Effector CD4-positive, alpha-beta T cell (primary cell): ENCODE results near the gene TH.

Source experiments
- DNase-seq: peaks from one replicate; pipeline ENCODE4 v3.0.0-alpha.2; 2020

TH gene

DNA sequence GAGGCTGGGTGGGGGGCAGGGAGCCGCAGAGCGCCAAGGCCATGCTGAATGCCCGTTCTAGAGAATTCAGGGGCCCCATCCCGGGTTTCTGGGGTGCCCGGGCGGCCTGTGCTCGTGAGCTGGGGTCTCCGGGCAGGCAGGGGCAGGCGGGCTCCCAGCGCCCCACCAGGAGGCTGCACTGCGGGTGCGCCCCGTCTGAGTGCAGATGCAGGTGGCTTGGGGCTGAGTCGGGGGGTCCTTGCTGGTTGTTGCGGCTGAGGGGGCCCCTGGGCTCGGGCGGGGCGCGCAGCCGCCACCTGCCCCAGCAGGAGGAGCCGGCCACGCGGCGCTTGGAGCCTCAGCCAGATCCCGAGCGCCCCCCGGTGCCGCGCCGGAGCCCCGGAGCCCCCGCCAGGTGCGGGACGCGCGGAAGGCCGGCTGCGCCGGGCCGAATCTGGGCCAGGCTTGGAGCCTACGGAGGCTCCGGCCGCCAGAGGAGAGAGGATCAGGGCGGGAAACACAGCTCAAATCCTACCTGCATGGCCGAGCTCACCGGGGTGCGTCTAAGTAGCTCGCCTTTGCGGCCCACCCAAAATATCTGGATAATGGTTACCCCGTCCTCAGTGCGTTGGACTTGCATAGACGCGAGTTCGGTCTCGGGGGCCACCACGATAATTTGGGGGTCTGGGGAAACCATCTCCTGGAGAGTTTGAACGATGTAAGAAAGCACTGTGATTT, 31.8 kb downstream of the TH start:
- DNase-seq: no peak

DNA sequence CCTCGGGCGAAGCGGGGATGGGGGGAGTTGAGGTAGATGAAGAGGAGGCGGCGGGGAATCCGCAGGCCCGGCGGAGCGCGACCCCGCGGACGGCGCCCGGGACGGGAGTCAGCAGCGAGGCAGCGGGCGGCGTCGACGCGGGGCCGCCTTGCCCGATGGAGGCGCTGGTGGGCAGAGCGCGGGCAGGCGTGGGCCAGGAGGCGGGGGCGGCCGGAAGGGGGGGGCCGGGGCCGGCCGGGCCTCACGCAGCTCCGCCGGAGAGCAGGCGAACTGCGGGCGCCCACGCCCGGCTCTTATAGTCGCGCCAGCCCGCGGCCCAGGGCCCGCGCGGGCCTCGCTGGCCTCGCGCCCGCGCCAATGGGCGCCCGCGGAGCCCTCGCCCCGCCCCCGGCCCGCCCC, 32.5 kb downstream of the TH start, which contains the start of gene IGF2:
Gene IGF2, minus strand, starts transcription at position 267 of the 399 bp plus-strand sequence. CDS start 3,866 bp downstream, outside the sequence.
- no peak for DNase-seq

- no peak for DNase-seq
These were observed 33.0 kb downstream of the TH start for GRCh38 chr11:2138431-2139122.

DNA sequence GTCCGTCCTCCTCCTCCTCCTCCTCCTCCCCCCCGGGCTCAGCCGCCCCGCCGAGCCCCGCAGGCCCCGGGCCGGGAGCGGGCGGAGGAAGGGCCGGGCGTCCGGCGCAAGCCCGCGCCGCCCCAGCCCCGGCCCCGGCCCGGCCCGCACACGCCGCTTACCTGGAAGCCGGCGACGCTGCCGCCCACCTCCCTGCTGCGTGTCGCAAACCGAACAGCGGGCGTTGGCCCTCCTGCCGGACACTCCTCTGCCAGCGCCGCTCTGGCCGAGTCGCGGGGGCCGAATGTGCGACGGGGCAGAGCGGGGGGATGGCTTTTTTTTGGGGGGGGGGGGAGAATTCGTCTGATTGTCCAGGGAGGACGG, 33.6 kb downstream of the TH start:
- no peak for DNase-seq

DNA sequence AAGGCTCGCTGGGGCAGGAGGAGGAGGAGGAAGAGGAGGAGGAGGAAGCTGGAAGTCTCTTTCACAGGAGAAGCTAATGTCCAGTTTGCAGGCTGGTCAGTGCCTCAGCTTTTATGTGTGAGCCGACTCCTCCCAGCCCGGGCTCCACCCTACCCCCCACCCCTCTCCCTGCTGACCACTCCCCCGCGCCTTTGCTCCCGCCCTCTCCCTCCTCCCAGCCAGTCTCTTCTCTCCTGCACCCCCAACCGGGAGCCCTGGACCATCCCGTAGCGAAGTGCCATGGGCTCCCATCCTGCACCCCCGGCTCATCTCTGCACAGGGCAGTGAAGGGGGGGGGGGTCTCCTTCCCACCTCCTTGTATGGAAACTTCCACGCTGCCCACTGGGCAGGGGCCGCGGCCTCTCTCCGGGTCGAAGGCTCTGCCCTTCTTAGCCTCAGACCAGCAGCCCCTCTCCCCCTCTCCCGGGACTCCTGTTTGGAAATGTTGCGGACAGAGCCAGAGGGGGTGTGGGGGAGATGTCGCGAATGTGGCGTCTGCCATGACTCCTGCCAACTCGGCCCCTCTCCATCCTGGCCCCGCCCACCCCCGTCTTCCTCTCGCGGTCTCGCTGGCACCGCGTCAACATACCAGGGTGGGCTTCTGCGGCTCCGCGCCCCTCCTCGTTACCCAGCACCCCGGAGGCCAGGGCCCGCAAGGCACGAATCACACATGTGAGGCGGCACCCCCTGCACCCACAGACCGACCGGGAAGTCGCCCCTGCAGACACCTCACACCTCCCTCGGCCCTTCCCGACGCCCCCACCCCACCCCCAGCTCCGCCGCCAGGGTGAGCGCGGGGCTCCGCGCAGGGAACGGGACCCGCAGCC, 34.2 kb downstream of the TH start:
- no peak for DNase-seq

- DNase-seq: no peak
These were observed 34.7 kb downstream of the TH start for GRCh38 chr11:2136952-2137201.

DNA sequence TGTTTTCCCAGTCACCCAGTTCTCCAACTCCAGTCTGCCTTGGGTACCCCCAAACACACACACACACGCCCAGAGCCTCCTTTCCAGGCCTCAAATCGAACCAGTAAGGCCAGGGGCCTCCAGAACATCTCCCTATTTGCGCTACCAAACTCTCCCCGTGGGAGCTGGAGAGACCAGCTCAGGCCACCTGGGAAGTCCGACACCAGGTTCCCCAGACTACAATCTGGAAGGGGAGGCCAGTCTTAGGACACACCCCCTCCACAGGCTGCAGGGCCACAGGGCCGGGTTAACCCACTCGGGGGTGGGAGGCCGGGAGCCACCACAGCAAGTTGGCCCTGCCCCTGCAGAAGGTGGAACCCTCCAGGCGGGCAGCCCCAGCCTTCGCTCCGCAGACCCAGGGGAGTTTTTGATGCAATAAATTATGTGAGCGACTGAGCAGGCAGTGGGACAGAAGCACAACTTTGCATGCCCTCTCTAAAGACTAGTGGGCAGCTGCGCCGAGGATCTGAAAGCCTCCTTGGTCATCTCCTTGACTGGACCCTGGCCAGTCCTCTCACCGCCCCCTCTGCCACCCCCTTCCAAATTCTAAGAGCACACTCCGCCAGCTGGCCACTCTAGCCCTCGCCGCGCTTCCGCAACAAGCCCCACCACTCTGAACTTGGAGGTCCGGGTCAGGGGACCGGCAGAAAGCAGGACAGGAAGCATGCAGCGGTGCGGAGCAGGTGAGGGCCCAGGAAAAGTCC, 35.2 kb downstream of the TH start:
- DNase-seq: no peak

DNA sequence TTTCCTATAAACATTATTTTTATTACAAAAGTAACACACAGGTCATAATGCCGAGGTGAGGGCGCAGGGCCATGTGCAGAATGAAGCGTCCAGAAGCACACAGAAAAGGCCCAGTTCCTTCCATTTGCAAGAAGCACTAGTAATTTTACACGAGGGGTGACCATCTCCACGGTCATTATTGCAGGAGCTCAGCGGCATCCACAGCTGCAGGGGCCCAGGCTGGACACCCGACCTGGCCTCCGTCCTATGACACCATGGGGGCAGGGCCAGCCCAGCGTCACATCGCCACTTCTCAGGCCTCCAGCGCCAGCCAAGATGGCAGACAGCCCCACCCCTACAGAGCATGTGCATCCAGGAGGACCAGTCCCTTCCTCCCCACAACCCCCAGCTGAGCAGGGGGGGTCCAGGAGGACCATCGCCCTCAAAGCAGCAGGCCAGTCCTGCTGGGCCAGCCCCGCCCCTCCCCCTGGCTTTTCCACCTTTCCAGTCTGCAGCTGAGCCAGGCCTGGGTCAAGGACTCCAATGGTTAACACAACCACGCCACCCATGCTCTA, 35.9 kb downstream of the TH start:
- DNase-seq: no peak

DNA sequence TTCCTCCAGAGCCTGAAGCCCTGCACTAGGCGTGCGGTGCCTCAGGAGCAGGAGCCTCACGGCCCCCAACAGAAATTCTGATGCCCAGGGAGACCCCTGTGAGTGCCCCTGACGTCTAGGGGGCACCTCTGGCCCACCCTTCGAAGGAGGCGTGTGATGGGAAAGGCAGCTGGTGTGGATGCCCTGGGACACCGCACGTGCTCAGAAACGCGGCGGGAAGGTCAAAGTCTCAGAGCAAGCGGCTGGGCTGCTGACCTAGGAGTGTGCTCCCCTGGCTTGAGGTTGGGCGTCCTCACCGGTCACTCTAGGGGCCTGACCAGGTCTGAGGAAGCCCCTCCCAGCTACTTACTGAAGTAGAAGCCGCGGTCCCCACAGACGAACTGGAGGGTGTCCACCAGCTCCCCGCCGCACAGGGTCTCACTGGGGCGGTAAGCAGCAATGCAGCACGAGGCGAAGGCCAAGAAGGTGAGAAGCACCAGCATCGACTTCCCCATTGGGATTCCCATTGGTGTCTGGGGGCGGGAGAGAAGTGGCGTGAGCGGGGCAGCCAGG, 36.5 kb downstream of the TH start:
- DNase-seq: no peak

DNA sequence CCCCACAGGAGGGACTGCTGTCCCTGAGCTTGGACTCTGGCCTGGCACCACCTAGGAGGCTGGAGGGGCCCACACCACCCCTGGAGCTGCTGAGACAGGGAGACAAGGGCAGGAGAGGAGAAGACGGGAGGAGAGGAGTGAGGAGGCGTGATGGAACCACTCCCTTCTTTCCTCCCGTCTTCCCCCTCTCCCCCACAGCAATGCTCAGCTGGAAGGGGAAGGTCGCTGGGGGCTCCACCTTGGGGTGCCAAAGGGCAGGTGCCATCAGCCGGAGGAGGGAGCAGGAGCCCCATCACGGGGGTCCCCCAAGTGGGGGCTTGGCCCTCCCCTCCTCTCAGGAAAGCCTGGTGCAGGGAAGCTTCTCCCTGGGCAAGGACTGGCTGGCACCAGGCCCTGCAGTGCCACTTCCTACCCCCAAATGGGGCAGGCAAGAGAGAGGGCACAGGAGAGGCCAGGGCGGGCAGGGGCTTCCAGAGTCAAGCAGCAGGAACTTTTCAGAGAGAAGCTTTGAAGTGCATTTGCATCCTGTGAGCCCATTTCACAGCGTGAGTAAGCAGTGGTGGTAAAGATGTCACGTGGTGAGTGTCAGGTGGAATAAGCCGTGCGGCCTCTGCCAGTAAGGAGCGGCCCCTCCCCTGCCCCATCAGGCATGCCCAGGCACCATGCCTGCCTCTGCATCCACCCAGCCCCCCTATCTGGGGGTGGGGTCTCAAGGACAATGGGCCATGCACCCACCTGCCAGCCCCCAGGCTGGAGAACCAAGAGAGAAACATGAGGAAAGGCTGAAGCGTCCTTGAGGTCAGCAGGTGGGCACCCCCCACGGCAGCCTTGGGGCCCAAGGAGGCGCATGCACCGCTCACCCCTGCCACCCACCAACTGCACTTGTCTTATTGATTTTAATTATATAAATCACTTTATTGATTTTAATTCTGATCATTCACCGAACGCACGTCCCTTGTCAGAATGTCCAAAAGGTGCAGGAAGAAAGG, 37.3 kb downstream of the TH start:
- DNase-seq: no peak

DNA sequence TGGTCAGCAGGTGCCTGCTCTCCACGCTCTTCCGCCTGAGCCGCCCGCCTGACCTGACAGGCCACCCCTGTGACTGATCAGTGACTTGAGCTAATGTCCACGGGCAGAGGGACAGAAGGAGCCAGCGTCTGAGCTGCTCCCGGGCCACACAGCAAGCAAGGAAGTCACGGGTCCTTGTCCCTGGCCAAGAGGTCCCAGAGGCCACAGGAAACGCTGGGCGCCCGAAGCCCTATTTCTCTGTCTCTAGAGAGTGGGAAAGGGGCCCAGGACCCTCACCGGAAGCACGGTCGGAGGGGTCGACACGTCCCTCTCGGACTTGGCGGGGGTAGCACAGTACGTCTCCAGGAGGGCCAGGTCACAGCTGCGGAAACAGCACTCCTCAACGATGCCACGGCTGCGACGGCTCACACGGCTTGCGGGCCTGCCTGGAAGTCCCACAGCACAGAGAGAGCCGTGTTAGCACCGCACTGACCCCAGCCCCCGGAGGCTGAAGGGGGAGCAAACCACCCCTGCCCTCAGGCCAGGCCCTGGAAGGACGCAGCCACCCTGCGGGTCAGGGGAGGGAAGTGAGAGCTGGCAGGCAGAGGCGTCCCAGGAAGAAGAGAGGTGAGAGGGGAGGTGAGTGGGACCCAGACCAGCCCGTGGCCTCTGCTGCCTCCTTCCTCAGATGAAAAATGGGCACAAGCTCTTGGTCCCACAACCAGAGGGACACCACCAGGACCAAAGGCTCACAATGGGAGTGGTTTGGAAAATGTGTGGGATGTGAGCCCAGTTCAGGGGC, 38.2 kb downstream of the TH start:
- DNase-seq: no peak

- DNase-seq: no peak
These were observed 38.8 kb downstream of the TH start for GRCh38 chr11:2132874-2133240.

DNA sequence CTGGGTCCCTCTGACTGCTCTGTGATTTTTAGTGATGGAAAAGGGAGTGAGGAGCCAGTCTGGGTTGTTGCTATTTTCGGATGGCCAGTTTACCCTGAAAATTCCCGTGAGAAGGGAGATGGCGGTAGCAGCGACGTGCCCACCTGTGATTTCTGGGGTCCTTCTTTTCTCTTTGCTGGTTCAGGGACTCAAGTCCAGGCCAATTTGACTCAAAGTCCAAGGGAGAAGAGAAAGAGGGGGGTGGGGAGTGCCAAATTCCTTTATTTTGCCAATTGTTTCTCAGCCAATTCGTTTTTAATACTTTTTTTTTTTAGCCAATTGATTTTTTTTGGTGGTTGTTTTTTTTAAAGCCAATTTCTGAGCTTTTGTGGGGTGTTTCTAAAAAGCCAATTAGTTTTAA, 39.4 kb downstream of the TH start:
- no peak for DNase-seq

- DNase-seq: no peak
These were observed 40.0 kb downstream of the TH start for GRCh38 chr11:2131371-2132236.

GRCh38 chr11:2130881-2131352, 40.7 kb downstream of the TH start:
- DNase-seq: no peak

DNA sequence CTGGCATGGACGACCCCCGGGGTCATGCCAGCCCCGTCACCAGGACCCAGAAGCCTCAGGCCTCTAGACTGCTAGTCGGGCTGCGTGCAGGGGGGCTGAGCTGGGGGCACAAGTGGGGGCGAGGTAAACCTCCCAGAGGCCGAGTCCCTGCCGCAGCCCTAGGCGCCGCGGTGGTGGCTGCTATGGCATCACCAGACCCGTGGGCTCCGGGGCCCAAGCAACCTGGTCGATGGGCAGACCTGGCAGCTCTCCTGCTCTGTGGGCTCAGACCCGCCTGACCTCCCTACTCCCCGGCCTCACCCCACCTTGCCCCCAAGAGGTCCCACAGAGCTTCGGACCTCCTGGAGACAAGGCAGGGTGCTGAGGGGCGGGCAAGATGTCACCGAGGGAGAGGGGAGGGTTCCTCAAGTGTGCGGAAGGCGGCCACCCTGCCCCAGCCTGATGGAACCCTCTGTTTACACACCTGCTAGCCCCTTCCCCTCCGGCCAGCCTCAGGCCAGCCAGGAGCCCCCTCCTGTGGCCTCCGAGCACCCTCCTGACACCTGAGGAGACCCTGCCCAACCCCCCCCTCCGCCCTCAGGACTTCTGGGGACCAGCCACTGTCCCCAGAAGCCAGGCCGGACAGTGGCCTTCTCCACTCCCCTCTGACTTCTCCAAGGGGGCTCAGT, 41.8 kb downstream of the TH start:
- no peak for DNase-seq

DNA sequence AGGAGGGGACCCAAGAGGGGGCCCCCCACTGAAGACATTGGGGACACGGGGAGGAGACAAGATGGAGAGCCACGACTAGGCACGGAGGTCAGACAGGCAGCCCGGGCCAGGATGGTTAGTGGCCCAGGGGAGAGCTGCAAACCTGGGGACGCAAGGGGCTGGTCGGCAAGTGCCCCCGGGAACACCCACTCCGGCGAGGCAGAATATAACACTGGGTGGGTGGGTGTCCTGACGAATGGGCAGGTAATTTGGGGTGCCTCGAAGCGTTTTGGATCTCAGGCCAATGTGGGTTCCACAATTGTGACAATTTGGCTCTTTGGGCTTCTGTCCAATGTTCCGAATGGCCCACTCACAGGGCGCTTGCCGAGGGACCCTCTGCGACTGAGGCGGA, 42.3 kb downstream of the TH start:
- no peak for DNase-seq

- DNase-seq: no peak
These were observed 42.9 kb downstream of the TH start for GRCh38 chr11:2128511-2129307.
